ENCODE data around the gene MGAT3.

The MGAT3 gene

DNA sequence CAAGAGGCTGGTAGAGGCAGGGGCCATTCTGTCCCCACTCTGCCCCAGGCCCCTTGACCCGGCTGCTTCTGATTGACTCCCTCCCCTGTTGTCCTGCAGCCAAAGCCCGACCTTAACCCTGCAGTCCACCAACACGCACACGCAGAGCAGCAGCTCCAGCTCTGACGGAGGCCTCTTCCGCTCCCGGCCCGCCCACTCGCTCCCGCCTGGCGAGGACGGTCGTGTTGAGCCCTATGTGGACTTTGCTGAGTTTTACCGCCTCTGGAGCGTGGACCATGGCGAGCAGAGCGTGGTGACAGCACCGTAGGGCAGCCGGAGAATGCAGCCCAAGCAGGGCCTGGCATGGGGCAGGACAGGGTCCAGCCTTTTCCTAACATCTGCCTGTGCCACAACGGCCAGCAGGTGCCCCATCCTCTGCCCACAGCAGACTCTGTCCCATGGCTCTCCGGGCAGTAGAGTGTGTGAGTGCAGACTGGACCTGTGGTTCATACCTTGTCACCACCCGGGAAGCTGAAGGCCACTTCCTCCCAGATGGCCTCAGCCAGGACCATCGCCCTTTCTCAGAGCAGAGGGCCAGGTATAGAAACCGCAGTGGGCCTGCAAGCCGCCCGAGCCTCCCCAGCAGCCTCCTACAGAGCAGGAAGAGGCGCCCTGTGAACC, 26.8 kb upstream of the MGAT3 start:
- TF ChIP-seq, protein P1, sequence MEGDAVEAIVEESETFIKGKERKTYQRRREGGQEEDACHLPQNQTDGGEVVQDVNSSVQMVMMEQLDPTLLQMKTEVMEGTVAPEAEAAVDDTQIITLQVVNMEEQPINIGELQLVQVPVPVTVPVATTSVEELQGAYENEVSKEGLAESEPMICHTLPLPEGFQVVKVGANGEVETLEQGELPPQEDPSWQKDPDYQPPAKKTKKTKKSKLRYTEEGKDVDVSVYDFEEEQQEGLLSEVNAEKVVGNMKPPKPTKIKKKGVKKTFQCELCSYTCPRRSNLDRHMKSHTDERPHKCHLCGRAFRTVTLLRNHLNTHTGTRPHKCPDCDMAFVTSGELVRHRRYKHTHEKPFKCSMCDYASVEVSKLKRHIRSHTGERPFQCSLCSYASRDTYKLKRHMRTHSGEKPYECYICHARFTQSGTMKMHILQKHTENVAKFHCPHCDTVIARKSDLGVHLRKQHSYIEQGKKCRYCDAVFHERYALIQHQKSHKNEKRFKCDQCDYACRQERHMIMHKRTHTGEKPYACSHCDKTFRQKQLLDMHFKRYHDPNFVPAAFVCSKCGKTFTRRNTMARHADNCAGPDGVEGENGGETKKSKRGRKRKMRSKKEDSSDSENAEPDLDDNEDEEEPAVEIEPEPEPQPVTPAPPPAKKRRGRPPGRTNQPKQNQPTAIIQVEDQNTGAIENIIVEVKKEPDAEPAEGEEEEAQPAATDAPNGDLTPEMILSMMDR (IDR thresholded peaks at IDR 0.05): no peak
- peaks cover 42 to 92% (median 49%) of the 10 kb centered on the region in 3 donors for H3K36me3 ChIP-seq
- no peak for DNase-seq

DNA sequence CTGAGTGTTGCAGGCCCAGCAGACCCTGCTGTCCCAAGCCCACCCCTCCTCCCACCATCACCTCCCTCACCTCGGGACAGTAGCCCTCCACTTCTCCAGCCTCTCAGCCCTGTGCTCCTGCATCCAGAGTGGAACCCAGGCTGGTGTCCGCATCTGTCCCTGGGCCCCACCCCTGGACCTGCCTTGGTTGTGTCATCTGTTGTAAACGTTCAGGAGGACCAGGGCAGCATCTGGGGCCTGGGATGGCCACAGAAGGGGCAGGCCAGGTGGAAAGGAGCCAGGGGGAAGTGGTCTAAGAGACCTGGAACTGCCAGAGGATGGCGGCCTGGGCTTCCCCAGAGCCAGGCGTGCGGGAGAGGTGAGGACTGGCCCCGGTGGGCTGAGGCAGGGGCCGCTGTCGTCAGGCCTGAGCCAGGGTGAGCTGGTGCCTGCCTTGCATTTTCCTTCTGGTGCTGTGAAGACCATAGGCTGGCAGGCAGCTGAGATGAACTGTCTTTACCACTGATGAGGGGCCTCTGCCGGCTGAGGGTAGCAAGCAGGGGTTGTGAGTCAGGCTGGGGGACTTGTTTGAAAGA, 26.1 kb upstream of the MGAT3 start:
- TF ChIP-seq, protein P1 (IDR thresholded peaks at IDR 0.05): no peak
- Histone ChIP-seq H3K27ac (peak overlapping the region; percentile 90 to 93), H3K36me3 (peaks cover 36 to 89% (median 49%) of the 10 kb centered on the region in 3 donors), H3K4me1 (peaks cover 5 to 42% (median 34%) of the 10 kb centered on the region in 4 donors), H3K4me3 (no peak overlapping the region), H3K9me3 (no peaks in the 10 kb centered on the region), H3K27me3 (no peaks in the 10 kb centered on the region)
- DNase-seq: no peak
- intact Hi-C loops (cut with DNase I; ENCODE audit: low total_unique reads): loop anchor here (10.0 kb wide), 1 partner anchor 94 kb away; the partner anchor contains the start of gene ATF4

More for the DNA sequence above, 26.8 kb upstream of the MGAT3 start:
- H3K27me3 ChIP-seq: no peaks in the 10 kb centered on the region
- H3K27ac ChIP-seq: peak overlapping the region; percentile 90 to 93
- H3K9me3 ChIP-seq: no peaks in the 10 kb centered on the region
- no peak overlapping the region for H3K4me3 ChIP-seq
- H3K4me1 ChIP-seq: peaks cover 5 to 42% (median 34%) of the 10 kb centered on the region in 4 donors
- intact Hi-C loops (cut with DNase I; ENCODE audit: low total_unique reads): loop anchor here (10.0 kb wide), 1 partner anchor 95 kb away; the partner anchor contains the start of gene ATF4

DNA sequence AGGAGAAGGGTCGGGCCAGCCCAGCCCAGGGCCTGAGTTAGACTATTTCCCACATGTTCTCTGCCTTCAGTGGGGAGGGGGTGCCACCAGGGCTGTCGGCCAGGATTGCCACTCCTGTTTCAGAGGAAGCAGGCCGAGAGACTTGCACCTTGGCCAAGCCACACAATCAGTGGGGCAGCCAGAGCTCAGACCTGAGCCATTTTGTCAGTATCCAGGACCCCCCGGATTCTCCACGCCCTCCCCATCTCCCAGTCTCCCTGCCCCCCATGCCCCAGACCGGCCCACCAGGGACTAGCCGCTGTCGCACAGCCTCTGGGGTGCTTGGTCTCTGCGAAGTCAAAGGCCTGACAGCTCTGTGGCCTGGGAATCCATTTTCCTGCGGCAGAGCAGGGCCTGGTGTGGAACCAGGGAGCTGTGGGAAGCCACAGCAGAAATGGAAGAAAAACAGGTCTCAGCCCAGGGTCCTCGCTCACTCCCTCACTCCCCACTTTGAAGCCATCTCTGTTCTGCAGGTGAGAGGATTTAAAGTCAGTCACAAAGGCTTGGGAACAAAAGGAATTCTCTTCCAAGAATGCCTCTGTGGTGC, 25.5 kb upstream of the MGAT3 start:
- DNase-seq: no peak
- H3K36me3 ChIP-seq: peaks cover 30 to 83% (median 44%) of the 10 kb centered on the region in 3 donors
- intact Hi-C loops (cut with DNase I; ENCODE audit: low total_unique reads): loop anchor here (10.0 kb wide), 1 partner anchor 93 kb away; the partner anchor contains the start of gene ATF4
- TF ChIP-seq, protein P1 (IDR thresholded peaks at IDR 0.05): no peak
- no peak overlapping the region for H3K4me3 ChIP-seq
- H3K27me3 ChIP-seq: no peaks in the 10 kb centered on the region
- peak overlapping the region; percentile 90 to 93 for H3K27ac ChIP-seq
- no peaks in the 10 kb centered on the region for H3K9me3 ChIP-seq
- peaks cover 5 to 42% (median 34%) of the 10 kb centered on the region in 4 donors for H3K4me1 ChIP-seq

DNA sequence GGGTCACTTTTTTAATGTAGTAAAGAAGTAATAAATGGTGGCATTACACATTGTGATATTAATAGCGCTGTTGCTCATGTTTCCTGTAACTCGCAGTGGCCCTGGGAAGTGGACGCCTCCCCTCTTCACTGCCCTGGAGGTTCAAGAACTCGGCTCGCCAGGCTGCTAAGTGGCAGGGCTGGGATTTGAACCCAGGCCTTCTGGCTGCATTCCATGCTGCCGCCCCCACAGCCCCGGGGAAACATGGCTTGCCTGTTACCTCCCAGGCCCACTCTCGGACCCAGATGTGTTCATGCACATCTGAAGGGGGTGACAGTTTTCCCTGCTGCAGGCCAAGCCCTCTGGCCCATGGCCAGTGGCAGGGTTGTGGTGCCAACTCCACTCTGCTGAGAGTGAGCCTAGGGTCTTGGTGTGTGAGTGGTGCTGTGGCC, 25.0 kb upstream of the MGAT3 start:
- no peak overlapping the region for H3K4me3 ChIP-seq
- H3K36me3 ChIP-seq: peaks cover 25 to 77% (median 38%) of the 10 kb centered on the region in 3 donors
- DNase-seq: peak; percentile 54 to 82
- TF ChIP-seq, protein P1 (IDR thresholded peaks at IDR 0.05): no peak
- peaks cover 5 to 42% (median 34%) of the 10 kb centered on the region in 4 donors for H3K4me1 ChIP-seq
- H3K27ac ChIP-seq: peak overlapping the region; percentile 90 to 93
- H3K9me3 ChIP-seq: no peaks in the 10 kb centered on the region
- H3K27me3 ChIP-seq: no peaks in the 10 kb centered on the region
- intact Hi-C loops (cut with DNase I; ENCODE audit: low total_unique reads): loop anchor here (10.0 kb wide), 1 partner anchor 93 kb away; the partner anchor contains the start of gene ATF4

DNA sequence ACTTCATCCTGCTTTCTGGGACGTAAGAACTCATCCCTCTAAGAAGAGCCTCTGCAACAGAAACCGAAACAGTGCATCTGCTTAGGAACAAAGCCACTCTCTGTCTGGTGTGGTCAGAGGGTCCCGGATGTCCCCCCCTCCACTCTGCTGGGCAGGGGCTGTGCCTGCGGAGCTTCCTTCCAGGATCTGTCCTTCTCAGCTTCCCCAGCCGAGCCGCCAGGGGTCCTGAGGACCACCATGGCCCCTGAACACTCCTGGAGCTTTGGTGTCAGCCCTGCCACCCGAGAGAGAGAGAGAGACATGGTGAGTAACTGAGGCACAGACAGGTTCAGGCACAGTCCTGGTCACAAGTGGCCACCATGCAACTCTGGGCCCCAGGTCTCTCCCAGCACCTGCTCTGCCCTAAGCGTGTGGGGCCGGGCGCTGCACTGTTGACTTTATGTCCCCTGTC, 24.4 kb upstream of the MGAT3 start:
- no peaks in the 10 kb centered on the region for H3K27me3 ChIP-seq
- H3K4me3 ChIP-seq: no peak overlapping the region
- DNase-seq: no peak
- no peaks in the 10 kb centered on the region for H3K9me3 ChIP-seq
- peaks cover 20 to 72% (median 33%) of the 10 kb centered on the region in 3 donors for H3K36me3 ChIP-seq
- H3K27ac ChIP-seq: peak overlapping the region; percentile 90 to 93
- intact Hi-C loops (cut with DNase I; ENCODE audit: low total_unique reads): loop anchor here (10.0 kb wide), 1 partner anchor 92 kb away; the partner anchor contains the start of gene ATF4
- peaks cover 5 to 47% (median 36%) of the 10 kb centered on the region in 4 donors for H3K4me1 ChIP-seq
- TF ChIP-seq, protein P1 (IDR thresholded peaks at IDR 0.05): no peak

All from tibial artery (tissue), 4 donors.